DLD1 (cell line): Measurements from ENCODE around the gene HIGD1A.
"Not testable (repeated sequence)": the region's sequence is repeated elsewhere in the genome, so short reads cannot be mapped to it uniquely, and the experiment has no call there.

ENCODE experiments used
- in situ Hi-C: cut with HindIII; loops from 2 replicates; pipeline ENCODE4 v1.10.0; 2017; ENCODE audit warnings: low sequenced_read_pairs

The HIGD1A gene

GRCh38 chr3:42829628-42830436, 25.5 kb upstream of the HIGD1A start:
- in situ Hi-C loops, result no loop called here

DNA sequence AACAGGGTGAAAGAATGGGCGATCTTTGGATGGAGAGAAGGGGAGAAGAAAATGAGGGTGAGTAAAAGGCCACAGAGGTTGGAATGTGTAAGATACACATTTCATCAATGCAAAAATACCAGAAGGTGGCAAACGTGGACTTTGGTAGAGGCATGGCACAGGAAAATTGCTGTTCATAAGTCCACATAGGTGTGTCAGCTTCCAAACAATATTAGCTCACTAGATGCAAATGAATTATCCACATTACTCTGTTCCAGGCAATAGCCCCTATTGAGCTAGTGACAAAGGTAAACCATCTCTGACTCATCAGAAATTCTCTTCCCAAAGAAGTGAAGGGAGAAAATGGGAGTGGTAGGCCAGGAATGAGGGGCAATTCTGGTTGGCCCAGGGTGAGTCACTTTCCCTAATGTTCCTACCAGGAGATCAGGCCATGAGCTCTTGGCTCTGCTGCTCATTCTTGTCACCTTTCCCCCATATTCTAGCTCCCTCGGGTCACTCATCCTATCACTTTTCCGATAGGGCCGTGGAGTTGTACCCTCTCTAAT, 24.9 kb upstream of the HIGD1A start:
- in situ Hi-C loops, result no loop called here

GRCh38 chr3:42827654-42828053, 23.4 kb upstream of the HIGD1A start:
- in situ Hi-C loops, result no loop called here

DNA sequence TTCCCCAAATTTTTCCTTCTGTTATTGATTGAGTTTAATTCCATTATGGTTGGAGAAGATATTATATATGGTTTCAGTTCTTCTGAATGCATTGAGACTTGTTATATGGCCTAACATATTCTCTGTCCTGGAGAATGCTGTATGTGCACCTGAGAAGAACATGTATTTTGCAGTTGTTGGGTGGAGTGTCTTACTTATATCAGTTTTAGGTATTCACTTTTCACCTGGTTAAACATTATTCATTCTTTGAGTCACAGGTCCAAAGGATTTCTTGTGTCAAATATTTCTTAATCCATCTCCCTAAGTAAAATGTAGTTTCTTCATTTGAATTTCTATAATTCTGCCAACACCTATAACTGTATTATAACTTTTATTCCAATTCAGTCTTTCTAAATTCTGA, 22.7 kb upstream of the HIGD1A start:
- in situ Hi-C loops, result no loop called here

DNA sequence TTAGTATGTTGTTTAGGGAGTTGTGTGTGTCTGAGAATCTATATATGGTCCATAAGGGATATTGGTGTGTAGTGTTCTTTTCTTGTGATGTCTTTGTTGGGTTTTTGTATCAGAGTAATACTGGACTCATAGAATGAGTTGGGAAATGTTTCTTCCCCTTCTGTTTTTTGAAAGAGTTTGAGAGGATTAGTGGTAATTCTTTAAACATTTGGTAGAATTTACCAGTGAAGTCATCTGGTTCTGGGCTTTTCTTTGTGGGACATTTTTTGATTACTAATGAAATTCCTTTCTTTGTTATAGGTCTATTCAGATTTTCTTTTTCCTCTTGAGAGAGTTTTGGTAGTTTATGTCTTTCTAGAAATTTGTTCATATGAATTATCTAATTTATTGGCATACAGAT, 21.9 kb upstream of the HIGD1A start:
- in situ Hi-C loops, result no loop called here

- in situ Hi-C loops, result no loop called here
Measured at GRCh38 chr3:42823351-42823750, 19.1 kb upstream of the HIGD1A start.

- in situ Hi-C loops, result no loop called here
Measured at GRCh38 chr3:42822828-42823227, 18.5 kb upstream of the HIGD1A start.

DNA sequence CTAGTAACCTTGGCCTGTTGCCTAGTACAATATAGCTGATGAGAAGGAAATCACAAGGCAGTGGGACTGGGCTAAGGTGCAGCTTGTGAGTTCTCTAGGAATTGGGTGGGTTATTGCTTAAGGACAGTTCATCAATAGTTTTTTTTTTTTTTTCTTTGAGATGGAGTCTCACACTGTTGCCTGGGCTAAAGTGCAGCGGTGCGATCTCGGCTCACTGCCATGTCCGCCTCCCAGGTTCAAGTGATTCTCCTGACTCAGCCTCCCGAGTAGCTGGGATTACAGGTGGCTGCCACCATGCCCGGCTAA, 16.4 kb upstream of the HIGD1A start:
- in situ Hi-C loops, result no loop called here

GRCh38 chr3:42819351-42819965, 15.2 kb upstream of the HIGD1A start:
- in situ Hi-C loops, result no loop called here

GRCh38 chr3:42815826-42816225, 11.5 kb upstream of the HIGD1A start:
- in situ Hi-C loops, result no loop called here

- in situ Hi-C loops, result no loop called here
Measured at GRCh38 chr3:42814914-42815507, 10.7 kb upstream of the HIGD1A start.

- in situ Hi-C loops, result no loop called here
Measured at GRCh38 chr3:42814246-42814645, 10.0 kb upstream of the HIGD1A start.

GRCh38 chr3:42811118-42811883, 7.0 kb upstream of the HIGD1A start:
- in situ Hi-C loops, result not testable (repeated sequence)

- in situ Hi-C loops, result not testable (repeated sequence)
Measured at GRCh38 chr3:42810706-42811105, 6.4 kb upstream of the HIGD1A start.

DNA sequence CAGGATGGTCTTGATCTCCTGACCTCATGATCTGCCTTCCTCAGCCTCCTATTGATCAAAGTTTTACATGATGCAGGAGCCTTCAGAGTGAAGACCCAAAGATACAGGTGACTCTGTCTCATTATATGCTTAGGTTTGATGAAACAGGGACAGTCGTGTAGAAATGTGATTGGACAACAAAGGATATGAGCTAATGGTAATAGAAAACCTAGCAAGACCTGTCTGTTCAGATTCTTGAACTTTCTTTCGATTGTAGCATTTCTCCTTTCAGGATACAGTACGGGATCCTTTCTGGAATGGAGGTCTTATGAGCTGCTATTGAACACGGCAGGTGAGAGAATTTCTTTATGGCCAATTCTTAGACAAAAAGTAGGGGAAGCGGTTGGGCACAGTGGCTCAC, 4.9 kb upstream of the HIGD1A start, which contains the start of gene ACKR2:
Gene ACKR2 (plus strand): TSS at position 244 of the 400 bp plus-strand sequence. CDS start 55,058 bp downstream, outside the sequence.
- in situ Hi-C loops, result no loop called here

GRCh38 chr3:42807929-42808328, 3.6 kb upstream of the HIGD1A start:
- in situ Hi-C loops, result no loop called here

- in situ Hi-C loops, result no loop called here
Measured at GRCh38 chr3:42805141-42805821, 991 bp upstream of the HIGD1A start.

DNA sequence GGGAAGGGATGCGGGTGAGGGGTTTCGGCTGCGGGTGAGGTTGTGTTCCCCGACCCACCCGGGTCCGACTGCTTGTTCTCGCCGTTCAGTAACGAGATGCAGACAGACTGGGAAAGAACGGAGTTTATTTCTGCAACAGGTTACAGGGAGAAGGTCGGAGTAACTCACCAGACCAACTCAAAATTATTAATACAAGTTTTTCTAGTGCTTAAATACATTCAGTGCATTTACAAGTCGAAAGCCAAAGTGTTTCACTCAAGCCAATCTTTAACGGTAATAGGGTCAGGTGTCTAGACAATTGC, 492 bp upstream of the HIGD1A start:
- in situ Hi-C loops, result no loop called here

DNA sequence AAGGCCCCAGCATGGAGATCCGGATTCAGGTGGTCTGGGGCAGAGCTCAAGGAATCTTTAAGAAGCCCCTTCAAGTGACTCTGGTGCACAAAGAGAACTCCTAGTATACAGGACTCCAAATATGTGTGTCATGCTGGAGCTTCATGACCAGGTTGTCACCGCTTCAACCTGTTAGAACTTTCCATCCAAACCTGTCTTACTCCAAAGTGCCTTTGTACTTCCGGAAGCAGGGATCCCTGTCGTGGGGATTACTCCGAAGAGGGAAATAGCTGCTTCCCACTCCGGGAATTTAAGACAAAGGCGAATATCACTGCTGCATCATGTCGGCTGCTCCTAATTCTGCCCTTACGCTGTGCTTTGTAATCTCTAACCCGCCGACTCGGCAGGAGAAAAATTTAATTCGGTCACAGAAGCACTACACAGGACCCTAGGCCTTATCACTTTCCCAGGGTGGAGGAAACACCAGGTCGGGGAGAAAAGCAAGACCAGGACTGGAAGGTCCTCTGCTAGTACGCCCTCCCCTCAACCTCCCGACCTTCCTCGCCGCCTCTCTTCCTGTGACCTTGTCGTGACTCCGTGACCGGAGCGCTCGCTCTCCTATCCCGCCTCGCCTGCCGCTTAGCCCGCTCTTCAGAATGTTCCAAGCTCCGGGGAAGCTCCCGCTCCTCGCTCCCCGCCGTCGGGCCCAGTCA, 730 bp downstream of the HIGD1A start:
- in situ Hi-C loops, result no loop called here

DNA sequence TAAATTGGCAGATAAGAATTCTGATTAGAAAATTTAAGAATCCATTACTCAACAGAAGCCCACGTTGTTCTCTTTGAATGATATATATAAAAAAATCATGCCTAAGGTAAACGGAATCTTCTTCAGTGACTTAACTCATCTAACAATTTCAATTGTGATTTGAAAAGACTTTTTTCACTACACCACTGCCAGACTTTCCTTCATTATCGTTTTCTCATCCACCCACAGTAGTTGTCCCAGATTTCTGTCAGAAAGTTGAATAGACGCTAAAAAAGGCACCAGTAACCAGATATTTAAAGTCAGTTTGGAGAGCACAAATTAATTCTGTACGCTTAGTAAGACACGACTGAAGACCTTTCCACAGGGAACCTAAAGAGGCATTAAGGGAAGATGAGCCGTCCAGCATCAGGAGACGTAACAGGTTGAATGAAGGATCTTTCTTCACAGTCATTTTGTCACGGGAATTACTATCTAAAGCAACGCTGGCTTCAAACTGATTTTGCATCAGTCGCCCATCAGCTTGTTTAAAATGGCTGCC, 1.3 kb downstream of the HIGD1A start:
- in situ Hi-C loops, result no loop called here
